Measurements from ENCODE around the gene SLC2A9. TPM values are rescaled to one million over a fixed set of nuclear protein-coding genes. Genes with fewer than 3 reads are reported as not detected.
A peak's percentile ranks its signal among the peaks of the same experiment; 100 is the strongest.

SLC2A9 gene
- total and polyA plus RNA-seq, 2 of the 4 experiments (the other 2 are of a cell fraction), result 0.72 to 2.1 TPM

DNA sequence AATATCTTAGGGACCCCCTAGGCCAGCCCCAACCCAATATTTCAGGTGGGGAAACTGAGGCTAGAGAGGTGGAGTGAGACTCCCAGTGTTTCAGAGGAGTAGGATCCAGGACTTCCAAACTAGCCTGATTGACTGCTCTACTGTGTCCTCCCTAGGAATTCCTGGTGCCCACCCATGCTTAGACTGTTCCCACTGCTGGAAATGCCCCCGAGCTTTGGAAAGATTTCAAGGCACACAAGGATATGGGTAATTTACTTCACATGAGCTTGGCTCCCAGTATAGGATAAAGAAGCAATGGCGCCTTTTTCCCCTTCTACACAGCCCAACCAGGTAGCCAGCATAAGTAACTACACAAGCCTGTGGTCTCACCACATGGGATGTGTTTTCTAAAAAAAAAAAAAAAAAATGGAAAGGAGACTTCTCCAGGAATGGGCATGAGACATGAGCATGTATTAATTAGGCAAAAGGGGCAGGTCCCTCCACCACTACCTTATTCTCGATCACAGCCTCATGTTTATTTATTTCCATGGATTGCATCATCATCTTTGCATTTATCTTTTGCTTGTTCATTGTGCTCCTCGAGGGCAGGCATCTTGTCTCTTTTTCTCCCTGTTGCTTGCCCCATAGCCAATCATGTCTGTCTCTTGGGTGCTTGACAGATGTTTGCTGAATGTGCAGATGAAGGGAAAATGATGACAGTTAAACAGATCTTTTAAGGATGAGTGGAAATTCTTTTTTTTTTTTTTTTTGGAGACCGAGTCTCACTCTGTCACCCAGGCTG is 173.1 kb downstream of the SLC2A9 start:
- H2BK20ac ChIP-seq (ENCODE audit: low read depth, low read length), result no peak overlapping the region
- H3K9me3 ChIP-seq (ENCODE audit: control insufficient read depth, insufficient read depth, low read length), result peaks cover 10% of the 10 kb centered on the region
- no peaks in the 10 kb centered on the region for H3K9me1 ChIP-seq (ENCODE audit: insufficient read depth, low read length)
- H2BK15ac ChIP-seq (ENCODE audit: low read depth, low read length), result no peak overlapping the region
- H3K27ac ChIP-seq (ENCODE audit: insufficient read depth, low read length), result no peak overlapping the region
- no peak overlapping the region for H4K5ac ChIP-seq (ENCODE audit: low read depth, low read length)
- ChIA-PET POLR2A (ENCODE audit: unreplicated experiment) (no interaction called here), CTCF (no interaction called here)
- H3K36me3 ChIP-seq (ENCODE audit: control insufficient read depth, insufficient read depth, low read length), result no peaks in the 10 kb centered on the region
- H3K4me1 ChIP-seq (ENCODE audit: control insufficient read depth, insufficient read depth, low read length), result no peaks in the 10 kb centered on the region
- H3K56ac ChIP-seq (ENCODE audit: extremely low read depth, insufficient read depth, low read length), result no peak overlapping the region
- in situ Hi-C loops (cut with MboI; ENCODE audit: low sequenced_read_pairs) (no loop called here), intact Hi-C loops (cut with micrococcal nuclease) (no loop called here), dilution Hi-C loops (cut with HindIII; ENCODE audit: low sequenced_read_pairs, unreplicated experiment) (no loop called here)
- no peak overlapping the region for H2AK5ac ChIP-seq (ENCODE audit: low read depth, low read length)
- H4K91ac ChIP-seq (ENCODE audit: insufficient read depth, low read depth, low read length), result no peak overlapping the region
- no peak overlapping the region for H2AK9ac ChIP-seq (replicated peaks; ENCODE audit: low read depth, low read length, poor library complexity)
- no peak overlapping the region for H3K18ac ChIP-seq (ENCODE audit: low read depth, low read length)
- DNase-seq (no peak), ATAC-seq (ENCODE audit: low read depth) (no peak)
- no peak overlapping the region for H2AFZ ChIP-seq (replicated peaks; ENCODE audit: low read length, poor library complexity)
- H2BK120ac ChIP-seq (ENCODE audit: low read depth, low read length), result no peak overlapping the region
- H2BK5ac ChIP-seq (ENCODE audit: low read depth, low read length, poor library complexity, severe bottlenecking), result no peak overlapping the region
- BruUV-seq (replicated peaks), result no TSS peak
- H4K8ac ChIP-seq (ENCODE audit: low read depth in 2 of 2, low read length in 2 of 2), result no peak overlapping the region
- H3K27me3 ChIP-seq (ENCODE audit: control insufficient read depth, insufficient read depth, low read length), result no peaks in the 10 kb centered on the region
- H3K4ac ChIP-seq (ENCODE audit: low read depth, low read length), result no peak overlapping the region
- no peaks in the 10 kb centered on the region for H4K20me1 ChIP-seq (ENCODE audit: insufficient read depth, low read length)
- H3K14ac ChIP-seq (replicated peaks; ENCODE audit: low read depth, low read length), result no peak overlapping the region
- no peak overlapping the region for H3K23ac ChIP-seq (ENCODE audit: low read depth, low read length)
- H3K79me1 ChIP-seq (ENCODE audit: low read depth in 1 of 2, low read length in 2 of 2), result no peaks in the 10 kb centered on the region
- no CpG with 5 or more reads among the region's 5 CpGs for WGBS, 2 experiments (ENCODE audit: extremely low coverage in 2 of 2, insufficient read length in 1 of 2)
- TF ChIP-seq, protein P1, sequence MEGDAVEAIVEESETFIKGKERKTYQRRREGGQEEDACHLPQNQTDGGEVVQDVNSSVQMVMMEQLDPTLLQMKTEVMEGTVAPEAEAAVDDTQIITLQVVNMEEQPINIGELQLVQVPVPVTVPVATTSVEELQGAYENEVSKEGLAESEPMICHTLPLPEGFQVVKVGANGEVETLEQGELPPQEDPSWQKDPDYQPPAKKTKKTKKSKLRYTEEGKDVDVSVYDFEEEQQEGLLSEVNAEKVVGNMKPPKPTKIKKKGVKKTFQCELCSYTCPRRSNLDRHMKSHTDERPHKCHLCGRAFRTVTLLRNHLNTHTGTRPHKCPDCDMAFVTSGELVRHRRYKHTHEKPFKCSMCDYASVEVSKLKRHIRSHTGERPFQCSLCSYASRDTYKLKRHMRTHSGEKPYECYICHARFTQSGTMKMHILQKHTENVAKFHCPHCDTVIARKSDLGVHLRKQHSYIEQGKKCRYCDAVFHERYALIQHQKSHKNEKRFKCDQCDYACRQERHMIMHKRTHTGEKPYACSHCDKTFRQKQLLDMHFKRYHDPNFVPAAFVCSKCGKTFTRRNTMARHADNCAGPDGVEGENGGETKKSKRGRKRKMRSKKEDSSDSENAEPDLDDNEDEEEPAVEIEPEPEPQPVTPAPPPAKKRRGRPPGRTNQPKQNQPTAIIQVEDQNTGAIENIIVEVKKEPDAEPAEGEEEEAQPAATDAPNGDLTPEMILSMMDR (conservative IDR thresholded peaks at IDR 0.05; ENCODE audit: low read depth, low read length), result no peak
- peak; percentile 54 for TF ChIP-seq CEBPB (IDR thresholded peaks at IDR 0.05; ENCODE audit: low read depth, low read length)
- H3K4me2 ChIP-seq (ENCODE audit: low read depth, low read length), result no peak overlapping the region
- no peak overlapping the region for H3K4me3 ChIP-seq (ENCODE audit: insufficient read depth, low read depth, low read length)
- no peak overlapping the region for H3K9ac ChIP-seq (ENCODE audit: low read depth, low read length)
